NCI-H2107 treated with DMSO at 0.1 percent for 48 hours (cell line): ENCODE data around the gene CDC42SE2.
A peak's percentile ranks its signal among the peaks of the same experiment; 100 is the strongest.
"Not testable (repeated sequence)": the region's sequence is repeated elsewhere in the genome, so short reads cannot be mapped to it uniquely, and the experiment has no call there.

ENCODE experiments used
- DNase-seq: peaks from one replicate; lab custom pipeline; 2025; ENCODE audit not compliant: unreplicated experiment; lab: John Stamatoyannopoulos, UW

The CDC42SE2 gene

DNA sequence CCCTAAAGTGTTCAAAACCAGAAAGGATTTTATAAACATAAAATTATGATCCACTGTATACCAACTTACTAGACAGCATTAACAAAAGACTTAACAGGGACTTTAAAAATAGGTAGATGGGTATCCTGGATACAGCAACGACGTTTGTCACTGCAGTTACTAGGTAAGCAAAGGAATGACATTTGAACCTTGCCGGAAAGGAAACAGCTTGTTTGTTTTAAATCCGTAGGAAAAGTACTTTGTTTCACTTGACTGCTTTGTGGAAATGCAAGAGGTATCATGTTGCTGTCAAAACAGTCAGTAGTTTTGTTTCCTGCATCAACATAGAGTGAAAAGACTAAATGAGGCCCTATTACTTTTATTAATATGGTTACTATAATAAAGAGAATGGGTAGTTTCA lies 122.9 kb downstream of the CDC42SE2 start:
- peak; percentile 32 for DNase-seq

DNA sequence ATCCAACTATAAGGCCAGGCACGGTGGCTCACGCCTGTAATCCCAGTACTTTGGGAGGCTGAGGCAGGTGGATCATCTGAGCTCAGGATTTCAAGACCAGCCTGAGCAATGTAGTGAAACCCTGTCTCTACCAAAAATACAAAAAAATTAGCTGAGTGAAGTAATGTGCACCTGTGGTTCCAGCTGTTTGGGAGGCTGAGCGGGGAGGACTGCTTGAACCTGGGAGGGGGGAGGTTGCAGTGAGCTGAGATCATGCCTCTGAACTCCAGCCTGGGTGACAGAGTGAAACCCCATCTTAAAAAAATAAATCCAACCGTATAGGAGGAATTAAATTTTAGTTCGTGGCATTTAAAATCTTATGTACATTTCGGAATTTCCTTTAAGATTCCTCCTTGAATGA lies 123.4 kb downstream of the CDC42SE2 start:
- no peak for DNase-seq

DNA sequence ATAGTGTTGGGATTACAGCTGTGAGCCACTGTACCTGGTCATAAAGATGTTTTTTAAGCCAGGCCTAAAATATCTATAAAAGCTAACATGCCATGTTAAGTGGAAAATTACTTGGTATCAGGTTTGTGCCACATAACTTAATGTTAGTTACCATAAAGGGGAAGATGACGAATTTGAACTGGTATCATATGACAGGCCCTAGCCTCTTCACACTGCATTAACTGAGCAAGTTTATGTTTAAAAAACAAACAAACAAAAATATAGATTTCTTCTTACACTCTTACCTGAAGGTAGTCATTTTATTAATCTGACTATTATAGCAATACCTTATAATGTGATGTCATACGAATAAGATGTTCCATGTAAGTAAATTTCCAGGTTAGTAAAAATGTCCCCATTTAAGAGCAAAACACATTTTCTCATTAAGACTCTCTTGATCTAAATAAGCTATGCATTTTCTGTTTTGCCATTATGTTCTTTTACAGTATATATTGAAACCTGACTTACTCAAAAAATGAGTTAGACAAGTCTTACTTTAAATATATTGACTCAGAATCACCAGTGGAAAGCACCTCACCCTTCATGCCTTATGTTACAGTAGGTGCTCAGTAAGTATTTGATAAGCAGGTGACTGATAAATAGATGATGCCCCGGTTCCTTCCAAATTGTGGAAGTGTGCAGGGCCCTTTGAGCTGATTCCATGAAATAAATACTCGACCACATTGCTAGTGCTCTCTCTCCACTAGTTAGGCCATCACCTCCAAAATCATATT lies 125.4 kb downstream of the CDC42SE2 start:
- DNase-seq: peak; percentile 1

DNA sequence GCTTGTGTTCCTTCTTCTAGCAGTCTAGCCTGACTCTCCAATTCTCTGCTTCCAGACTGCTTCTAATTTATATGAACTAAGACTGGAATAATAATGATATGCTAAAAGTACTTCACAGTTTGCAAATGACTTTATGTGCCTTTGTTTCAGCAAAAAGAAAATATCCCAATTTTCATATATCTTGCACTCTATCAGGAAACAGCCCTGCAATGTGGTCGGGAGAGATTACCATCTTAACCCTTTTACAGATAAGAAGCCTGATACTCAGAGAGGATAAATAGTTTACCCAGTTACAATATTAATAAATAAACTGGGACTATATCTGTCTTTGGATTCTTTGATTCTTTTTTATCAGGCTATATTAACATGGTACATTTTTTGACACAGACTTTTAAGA lies 126.0 kb downstream of the CDC42SE2 start:
- no peak for DNase-seq

DNA sequence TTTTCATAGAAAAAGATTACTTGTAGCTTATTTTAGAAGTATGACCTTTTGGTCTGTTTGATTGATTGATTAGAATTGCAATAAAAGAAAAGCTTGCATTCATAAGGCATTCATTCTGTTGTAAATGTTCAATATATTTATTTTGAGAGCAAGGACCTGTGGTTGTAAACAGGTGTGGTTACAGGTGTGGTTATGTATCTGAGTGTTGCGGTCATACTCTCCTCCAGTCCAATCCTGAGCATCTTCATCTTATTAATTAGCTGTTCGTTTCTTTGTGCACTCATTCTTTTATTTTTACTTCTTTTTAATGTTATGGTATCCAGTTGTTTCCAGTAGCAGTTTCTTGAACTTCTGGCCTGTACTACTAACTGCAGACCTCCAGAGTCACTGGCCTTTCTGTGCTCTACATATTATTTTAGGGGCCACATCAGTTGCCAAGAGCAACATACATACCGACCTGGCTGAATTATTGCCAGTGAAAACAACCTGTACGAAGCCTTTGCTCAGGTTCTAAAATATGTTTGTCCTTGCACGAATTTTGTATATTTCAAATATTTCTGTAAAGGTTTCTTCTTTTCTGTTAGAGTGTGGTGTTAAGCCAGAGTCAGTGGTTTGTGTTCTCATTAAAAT lies 128.7 kb downstream of the CDC42SE2 start:
- DNase-seq: no peak

DNA sequence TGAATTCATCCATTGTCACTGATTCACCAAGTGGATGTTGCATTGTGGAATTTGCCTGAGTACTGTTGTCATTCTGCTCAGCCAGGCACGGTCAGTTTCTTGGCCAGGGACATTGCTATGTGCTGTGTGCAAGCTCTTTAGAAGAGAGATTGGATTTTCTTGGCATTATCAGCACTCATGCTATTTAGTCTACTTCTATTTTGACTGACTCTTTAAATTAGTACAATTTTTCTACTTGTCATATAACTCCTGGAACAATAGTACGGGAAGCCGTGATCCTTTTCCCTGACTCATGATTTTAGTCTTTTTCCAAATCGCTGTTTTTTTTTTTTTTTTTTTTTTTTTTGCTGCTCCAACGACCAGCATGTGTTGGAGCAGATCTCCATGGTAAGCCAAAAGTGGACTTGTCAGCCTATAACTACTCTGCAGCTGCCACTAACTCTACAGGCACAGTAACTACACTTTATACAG lies 129.7 kb downstream of the CDC42SE2 start:
- DNase-seq: no peak

DNA sequence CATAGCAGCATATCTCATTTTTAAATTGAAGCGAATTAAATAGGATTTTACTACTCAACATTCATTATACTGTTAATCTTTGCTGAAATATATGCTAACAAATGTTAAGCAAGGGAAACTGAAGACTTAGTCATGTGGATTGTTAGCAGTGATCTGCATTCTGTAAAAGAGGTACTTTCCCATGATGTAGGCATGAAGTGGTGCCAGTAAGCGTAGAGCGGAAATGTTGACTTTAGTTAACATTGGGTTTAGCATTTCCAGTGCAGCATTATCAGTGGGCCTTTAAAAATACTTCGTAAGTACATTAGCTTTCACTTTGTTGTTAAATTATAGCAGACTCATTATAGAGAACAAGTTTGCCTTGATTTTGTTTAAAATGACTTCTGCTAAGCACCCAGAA lies 130.3 kb downstream of the CDC42SE2 start:
- DNase-seq: no peak

DNA sequence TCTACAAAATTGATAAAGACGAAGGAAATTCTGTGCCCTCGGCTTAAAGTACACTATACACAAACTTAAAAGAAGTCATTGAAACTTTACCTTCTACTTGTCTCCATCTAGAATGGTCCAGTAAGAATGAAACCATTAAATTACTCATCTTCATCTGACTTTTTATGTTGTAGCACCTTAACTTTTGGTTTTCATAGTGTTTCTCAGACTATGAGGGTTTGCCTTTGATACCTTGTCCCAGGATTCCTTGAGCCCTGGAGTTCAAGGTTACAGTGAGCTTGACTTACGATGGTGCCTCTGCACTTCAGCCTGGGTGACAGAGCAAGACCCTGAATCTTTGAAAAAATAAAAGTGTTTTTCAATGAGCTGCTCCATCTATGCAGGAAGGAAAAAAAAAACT lies 132.2 kb downstream of the CDC42SE2 start:
- DNase-seq: no peak

DNA sequence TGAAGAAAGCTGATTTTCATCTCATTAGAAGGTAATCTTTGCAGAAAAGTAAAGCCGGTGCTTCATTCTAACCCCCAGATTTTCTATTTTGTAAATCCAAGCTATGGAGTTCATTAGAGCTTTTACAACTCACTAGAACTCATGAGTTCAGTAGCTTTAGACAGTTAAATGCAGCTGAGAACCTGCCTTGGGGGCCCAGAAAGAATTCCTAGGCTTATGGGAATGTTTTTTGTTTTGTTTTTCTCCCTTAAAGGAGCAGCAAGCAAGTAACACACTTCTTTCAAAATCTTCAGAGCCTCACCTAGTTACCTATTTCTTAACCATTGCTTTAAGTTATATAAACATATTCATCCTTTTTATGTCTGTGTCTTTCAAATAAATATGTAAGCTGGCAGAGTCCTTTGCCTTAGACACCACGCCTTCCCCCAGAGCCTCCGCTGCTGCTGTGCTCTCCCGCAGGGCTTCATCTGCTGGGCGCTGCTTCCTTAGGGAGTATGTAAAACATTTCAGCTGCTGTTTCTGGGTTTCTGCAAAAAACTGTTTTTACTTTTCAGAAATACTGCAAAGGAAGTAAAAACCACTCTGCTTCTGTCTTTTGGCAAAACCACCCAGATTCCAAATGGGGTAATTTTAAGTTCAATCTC lies 132.9 kb downstream of the CDC42SE2 start:
- DNase-seq: no peak

DNA sequence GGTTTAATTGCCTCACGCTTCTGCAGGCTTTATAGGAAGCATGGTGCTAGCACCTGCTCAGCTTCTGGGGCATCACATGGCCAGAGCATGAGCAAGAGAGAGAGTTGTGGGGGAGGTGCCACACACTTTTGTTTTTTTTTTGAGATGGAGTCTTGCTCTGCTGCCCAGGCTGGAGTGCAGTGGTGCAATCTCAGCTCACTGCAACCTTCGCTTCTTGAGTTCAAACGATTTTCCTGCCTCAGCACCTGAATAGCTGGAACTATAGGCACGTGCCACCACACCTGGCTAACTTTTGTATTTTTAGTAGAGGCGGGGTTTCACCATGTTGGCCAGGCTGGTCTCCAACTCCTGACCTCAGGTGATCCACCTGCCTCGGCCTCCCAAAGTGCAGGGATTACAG lies 135.2 kb downstream of the CDC42SE2 start:
- DNase-seq: not testable (repeated sequence)

DNA sequence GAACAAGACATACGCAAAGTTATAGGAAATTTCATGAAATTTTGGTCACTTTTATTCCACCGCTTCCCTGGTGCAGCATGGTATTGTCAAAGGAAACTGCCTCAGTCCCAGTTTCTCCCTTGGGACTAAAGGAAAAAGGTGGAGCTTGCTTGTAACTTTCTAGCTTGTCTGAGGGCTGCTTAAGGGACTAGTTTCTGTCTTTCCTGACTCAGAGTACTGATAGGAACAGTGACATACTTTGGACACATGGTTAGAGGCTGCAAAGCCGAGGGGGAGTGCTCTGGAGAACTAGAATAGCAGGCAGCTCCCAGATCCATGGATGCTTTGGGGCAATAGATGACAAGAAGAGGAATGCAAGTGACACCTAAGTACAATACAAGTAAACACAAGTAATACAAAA lies 136.7 kb downstream of the CDC42SE2 start:
- DNase-seq: no peak

DNA sequence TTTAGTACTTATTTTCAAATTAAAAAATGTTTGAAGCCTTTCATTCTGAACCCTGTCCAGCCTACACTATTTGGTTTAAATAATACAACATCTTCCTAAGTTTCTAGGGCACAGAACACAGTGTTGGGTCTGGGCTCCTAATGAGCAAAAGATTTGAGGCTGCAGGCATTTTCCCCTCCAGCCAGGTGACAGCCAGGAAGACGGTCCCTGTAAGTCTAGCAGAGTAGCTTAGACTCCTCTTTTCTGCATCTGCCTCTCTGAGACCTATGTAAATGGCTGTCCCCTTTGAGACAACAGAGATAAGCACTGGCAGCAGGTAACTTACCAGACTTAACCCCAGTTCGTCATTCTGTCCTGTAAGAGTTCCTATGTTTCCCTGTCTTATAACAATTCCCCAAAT lies 141.8 kb downstream of the CDC42SE2 start:
- DNase-seq: no peak

DNA sequence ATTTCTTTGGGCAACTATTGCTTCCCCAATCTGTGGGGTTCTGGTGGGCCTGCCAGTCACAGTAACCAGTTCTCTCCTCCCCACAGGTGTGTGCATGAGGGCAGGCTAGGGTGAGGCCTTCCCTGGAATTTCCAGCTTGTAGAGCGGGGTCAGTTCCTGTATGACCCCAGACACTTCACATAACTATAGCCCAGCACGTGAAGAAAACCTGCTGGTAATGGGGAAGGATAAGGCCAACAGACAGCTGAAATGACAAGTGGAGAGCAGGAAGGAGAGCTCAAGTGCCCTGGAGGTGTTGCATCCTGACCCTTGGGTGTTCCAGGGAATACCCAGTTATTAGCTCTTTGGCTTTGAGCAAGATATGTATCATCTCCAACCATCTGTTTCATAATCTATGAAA lies 142.2 kb downstream of the CDC42SE2 start:
- no peak for DNase-seq

DNA sequence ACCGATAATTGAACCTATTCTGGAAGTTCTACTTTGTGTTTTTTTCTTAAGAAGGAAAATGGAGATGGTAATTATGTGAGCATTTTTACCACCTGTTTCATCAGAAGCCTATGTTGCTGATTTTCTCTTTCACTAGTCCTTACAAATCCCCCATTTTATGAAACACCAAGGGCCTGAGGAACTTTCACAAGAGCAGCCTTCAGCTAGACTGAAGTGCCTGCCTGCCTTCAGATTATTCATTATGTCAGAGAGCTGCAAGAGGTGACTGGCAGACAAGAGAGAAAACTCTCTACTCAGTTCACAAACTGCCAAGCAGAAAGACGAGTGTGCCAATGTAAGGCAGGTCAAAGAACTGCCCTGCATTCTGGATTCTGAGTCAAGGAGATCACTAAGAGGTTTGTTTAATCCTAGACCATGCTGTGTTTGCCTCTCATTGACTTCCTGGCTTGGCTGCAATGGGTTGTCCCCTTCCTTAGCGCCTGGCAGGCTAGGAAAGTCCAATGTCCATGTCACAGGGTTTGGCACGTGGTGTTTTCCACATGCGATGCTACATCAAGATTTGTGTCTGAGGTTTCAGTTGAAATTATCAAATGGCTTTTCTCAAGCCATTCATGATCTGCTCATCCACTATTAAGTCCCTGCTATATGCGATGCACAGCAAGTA lies 143.3 kb downstream of the CDC42SE2 start:
- DNase-seq: no peak

DNA sequence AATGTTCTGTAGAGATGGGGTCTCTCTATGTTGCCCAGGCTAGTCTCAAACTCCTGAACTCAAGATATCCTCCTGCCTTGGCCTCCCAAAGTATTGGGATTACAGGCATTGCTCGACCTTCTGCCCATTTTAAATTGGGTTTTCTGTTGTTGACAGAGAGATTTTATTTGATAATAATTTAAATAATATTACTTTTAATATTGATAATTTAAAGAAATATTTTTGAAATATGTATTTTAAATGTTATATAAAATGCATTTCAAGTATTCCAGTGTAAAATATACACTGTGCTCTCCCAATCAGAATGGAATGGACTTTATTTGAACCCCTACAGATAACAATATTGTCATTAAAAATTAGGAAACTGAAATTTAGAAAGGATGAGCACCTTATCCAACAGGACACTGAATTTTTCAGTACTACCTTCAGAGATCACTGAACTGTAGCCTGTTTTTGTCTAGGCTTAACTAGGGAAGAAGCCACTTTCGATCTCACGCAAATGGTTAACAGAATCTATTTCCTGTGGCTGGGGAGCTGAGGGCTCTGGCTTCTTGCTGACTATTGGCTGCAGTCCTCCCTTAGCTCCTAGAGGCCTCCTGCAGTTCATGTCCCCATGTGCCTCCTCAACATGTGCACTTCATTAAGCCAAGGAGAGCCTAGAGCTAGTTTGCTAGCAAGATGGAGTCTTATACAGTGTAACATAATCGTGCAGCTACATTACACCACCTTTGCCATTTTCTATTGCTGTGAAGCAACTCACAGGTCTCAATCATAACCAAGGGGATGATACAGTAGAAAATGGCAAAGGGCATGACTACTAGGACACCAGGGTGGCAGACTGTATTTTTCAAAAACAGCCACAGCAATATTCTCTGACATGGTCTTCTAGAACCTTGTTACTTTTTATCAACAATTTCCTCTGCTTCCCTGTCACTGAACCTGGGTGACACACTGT lies 150.0 kb downstream of the CDC42SE2 start:
- no peak for DNase-seq

DNA sequence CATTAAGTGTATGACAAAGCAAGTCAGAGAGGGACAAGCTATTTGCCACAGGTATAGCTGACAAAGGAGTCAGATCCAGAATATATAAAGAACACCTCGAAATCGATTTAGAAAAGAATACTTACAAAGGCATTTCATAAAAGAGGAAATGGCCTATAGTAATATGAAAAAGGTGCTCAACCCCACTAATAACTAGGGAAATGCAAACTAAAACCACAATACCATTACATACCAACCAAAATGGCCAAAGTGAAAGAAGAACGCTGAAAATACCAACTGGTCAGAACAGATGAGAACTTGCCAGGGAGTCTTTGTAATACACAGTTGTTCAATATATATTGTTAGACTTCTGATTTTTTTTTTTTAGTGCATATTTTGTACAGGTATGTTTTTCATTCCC lies 152.9 kb downstream of the CDC42SE2 start:
- DNase-seq: no peak

DNA sequence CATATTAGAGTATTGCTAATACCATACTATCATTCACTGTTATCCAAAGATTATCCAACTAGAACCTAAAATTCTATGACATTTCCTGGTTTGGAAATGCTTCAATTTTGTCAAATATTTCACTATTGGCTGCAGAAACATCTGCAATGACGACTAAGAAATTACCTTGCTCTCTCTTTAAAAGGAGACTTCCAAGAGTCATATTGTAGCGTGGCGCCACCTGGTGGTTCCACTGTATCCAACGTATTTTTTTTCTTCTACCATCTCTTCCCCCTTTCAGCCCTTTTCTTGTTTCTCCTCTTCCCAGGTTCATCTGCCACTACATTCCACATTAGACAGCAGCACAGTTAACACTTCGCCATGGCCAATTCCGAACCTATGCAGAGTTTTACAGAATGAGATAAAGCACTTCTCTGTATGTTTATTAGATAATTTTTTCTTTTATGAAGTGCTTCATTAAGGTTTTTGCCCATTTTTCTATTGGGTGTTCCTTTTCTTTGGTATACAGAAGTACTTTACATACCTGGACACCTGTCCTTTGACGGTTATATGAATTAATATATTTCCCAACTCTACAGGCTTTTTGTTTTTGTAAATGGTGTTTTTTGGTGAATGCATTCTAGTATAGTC lies 153.5 kb downstream of the CDC42SE2 start:
- DNase-seq: peak; percentile 14

DNA sequence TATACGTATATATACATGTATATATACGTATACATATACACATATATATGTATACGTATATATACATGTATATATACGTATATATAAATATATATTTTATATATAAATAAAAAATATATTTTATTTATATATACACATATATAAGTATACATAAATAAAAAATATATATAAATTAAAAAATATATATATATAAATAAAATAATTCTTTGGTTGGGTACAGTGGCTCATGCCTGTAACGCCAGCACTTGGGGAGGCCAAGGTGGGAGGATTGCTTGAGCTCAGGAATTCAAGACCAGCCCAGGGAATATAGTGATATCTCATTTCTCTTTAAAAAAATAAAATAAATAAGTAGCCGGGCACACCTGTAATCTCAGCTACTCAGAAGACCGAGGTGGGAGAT lies 155.0 kb downstream of the CDC42SE2 start:
- no peak for DNase-seq

DNA sequence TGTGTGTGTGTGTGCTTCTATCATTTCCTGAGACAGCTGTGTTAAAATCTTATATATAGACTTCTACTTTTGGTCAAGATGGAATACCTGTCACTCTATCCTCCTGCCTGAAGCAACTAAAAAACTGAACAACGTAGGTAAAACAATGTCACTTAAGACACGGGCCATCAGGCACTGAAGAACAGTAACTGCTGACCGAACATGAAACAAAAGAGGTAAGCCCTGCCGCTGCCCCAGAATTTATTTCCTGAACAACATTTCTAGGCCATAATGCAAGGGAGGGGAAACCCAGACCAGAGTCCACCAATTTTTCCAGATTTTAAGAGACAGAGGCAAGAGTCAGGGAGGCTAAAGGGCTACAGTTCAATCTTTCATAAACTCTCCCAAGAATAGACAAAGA lies 156.0 kb downstream of the CDC42SE2 start:
- DNase-seq: no peak

DNA sequence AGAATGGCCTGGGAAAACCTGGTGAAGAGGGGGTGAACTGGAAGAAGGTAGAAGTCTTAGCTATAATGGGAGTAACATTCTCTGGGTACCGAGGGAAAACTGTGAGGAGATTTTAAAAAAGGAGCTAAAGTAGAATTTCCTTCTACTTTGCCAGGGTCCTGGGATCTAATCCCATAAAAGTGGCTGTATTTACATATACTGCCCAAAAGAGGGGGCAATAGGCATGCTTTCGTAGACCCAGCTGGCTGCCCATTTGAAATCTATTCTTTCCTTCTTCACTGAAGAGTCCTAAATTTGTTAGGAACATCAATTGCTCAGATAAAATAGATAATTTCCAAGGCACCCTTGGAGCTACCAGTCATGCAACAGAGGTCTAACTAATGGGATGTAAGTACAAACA lies 159.2 kb downstream of the CDC42SE2 start:
- DNase-seq: no peak
